ENCODE data around the gene COL20A1.

DNA sequence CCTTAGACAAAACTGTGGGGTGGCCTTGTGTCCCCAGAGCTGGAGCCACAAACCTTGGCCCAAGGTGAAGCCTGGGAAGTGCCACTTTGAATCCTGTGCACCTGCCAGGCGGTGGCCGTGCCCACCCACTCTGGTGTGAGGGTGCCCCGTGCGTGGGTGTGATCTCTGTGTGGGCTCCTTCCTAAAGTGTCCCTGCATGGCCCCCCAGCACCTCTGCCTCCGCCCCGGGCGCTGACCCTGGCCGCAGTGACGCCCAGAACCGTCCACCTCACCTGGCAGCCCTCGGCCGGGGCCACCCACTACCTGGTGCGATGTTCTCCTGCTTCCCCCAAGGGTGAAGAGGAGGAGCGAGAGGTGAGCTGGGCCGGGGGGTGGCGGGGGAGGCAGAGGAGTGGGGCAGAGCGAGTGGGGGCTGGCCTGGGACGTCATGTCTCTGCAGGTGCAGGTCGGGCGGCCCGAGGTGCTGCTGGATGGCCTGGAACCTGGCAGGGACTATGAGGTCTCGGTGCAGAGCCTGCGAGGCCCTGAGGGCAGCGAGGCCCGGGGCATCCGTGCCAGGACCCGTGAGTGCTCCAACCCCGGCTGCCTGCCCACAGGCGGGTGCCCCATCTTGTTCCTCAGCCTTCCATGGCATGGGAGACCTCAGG lies 18.3 kb downstream of the COL20A1 start:
- TF ChIP-seq, protein P1, sequence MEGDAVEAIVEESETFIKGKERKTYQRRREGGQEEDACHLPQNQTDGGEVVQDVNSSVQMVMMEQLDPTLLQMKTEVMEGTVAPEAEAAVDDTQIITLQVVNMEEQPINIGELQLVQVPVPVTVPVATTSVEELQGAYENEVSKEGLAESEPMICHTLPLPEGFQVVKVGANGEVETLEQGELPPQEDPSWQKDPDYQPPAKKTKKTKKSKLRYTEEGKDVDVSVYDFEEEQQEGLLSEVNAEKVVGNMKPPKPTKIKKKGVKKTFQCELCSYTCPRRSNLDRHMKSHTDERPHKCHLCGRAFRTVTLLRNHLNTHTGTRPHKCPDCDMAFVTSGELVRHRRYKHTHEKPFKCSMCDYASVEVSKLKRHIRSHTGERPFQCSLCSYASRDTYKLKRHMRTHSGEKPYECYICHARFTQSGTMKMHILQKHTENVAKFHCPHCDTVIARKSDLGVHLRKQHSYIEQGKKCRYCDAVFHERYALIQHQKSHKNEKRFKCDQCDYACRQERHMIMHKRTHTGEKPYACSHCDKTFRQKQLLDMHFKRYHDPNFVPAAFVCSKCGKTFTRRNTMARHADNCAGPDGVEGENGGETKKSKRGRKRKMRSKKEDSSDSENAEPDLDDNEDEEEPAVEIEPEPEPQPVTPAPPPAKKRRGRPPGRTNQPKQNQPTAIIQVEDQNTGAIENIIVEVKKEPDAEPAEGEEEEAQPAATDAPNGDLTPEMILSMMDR (IDR thresholded peaks at IDR 0.05), result no peak
- TF ChIP-seq POLR2A (IDR thresholded peaks at IDR 0.05) (no peak), POLR2AphosphoS5 (IDR thresholded peaks at IDR 0.05) (no peak)

Measured in prostate gland (tissue), 2 donors.